WTC11 (cell line): ENCODE data around the gene EIF4G1. TPM values are rescaled to one million over a fixed set of nuclear protein-coding genes. Genes with fewer than 3 reads are reported as not detected.

Experiments used
- ATAC-seq: fragments of 200-7000 bp; cut with Tn5 transposase; 2 replicates; pipeline ENCODE4 v1.10.0; 2021; ENCODE audit warnings: mild to moderate bottlenecking, moderate library complexity
- CTCF ChIA-PET: fragments of 300-600 bp; sonication (Branson Sonifier 250); formaldehyde crosslinking; loops from one replicate; lab custom pipeline; 2021; ENCODE audit warnings: antibody characterized with exemption; lab: Charles Lee
- POLR2A ChIA-PET: fragments of 350-600 bp; sonication (Branson Sonifier 250); formaldehyde crosslinking; loops from one replicate; lab custom pipeline; 2021; ENCODE audit warnings: antibody characterized with exemption; lab: Charles Lee
- DNase-seq: peaks from one replicate; pipeline ENCODE4 v3.0.0; 2021; ENCODE audit warnings: low spot score
- H3K27ac Mint-ChIP-seq: 2 replicates; pipeline ENCODE4 v1.8.0; 2021; ENCODE audit warnings: mixed read lengths
- H3K27me3 Mint-ChIP-seq: 2 replicates; pipeline ENCODE4 v1.8.0; 2021; ENCODE audit warnings: low read depth, mild to moderate bottlenecking, moderate library complexity, mixed read lengths
- H3K36me3 Mint-ChIP-seq: 2 replicates; pipeline ENCODE4 v1.8.0; 2021; ENCODE audit warnings: mixed read lengths
- H3K4me1 Mint-ChIP-seq: 2 replicates; pipeline ENCODE4 v1.8.0; 2022; ENCODE audit warnings: mixed read lengths
- H3K4me3 Mint-ChIP-seq: 2 replicates; pipeline ENCODE4 v1.8.0; 2021; ENCODE audit warnings: mild to moderate bottlenecking, moderate library complexity, mixed read lengths
- H3K9me3 Mint-ChIP-seq: 2 replicates; pipeline ENCODE4 v1.8.0; 2021; ENCODE audit warnings: mixed read lengths
- AFF4 ChIP-seq: sonication (generic); formaldehyde crosslinking; IDR thresholded peaks from 2 replicates; pipeline ENCODE4 v1.8.1; 2023; ENCODE audit warnings: mild to moderate bottlenecking, missing genetic modification reagents, borderline replicate concordance
- CREM ChIP-seq: sonication (generic); formaldehyde crosslinking; IDR thresholded peaks from 2 replicates; pipeline ENCODE4 v1.8.1; 2022; ENCODE audit warnings: mild to moderate bottlenecking, missing genetic modification reagents, moderate library complexity
- E2F1 ChIP-seq: sonication (generic); formaldehyde crosslinking; IDR thresholded peaks from 2 replicates; pipeline ENCODE4 v1.8.0; 2022; ENCODE audit warnings: mild to moderate bottlenecking, missing genetic modification reagents
- MAX ChIP-seq: sonication (generic); formaldehyde crosslinking; IDR thresholded peaks from 2 replicates; pipeline ENCODE4 v1.8.0; 2022; ENCODE audit warnings: mild to moderate bottlenecking, missing genetic modification reagents
- MXD4 ChIP-seq: fragments of 250-450 bp; sonication (Bioruptor Pico); IDR thresholded peaks from 2 replicates; pipeline ENCODE4 v1.8.0; 2021; ENCODE audit warnings: mild to moderate bottlenecking, moderate library complexity, borderline replicate concordance
- MYBL2 ChIP-seq: sonication (generic); formaldehyde crosslinking; IDR thresholded peaks from 2 replicates; pipeline ENCODE4 v1.8.1; 2023; ENCODE audit warnings: mild to moderate bottlenecking, moderate library complexity, missing genetic modification reagents
- NR3C1 ChIP-seq: sonication (generic); formaldehyde crosslinking; conservative IDR thresholded peaks from 2 replicates; pipeline ENCODE4 v1.8.1; 2023; ENCODE audit warnings: low read depth, mild to moderate bottlenecking, missing genetic modification reagents
- PRDM15 ChIP-seq: sonication (generic); formaldehyde crosslinking; IDR thresholded peaks from 2 replicates; pipeline ENCODE4 v1.8.0; 2022; ENCODE audit warnings: missing genetic modification reagents
- RORB ChIP-seq: fragments of 250-450 bp; sonication (Bioruptor Pico); IDR thresholded peaks from 2 replicates; pipeline ENCODE4 v1.9.0; 2021; ENCODE audit warnings: mild to moderate bottlenecking
- USF1 ChIP-seq: sonication (generic); formaldehyde crosslinking; IDR thresholded peaks from 2 replicates; pipeline ENCODE4 v1.8.0; 2022; ENCODE audit warnings: mild to moderate bottlenecking, missing genetic modification reagents
- ZBTB21 ChIP-seq: sonication (generic); formaldehyde crosslinking; IDR thresholded peaks from 2 replicates; pipeline ENCODE4 v1.8.1; 2023; ENCODE audit warnings: mild to moderate bottlenecking, missing genetic modification reagents, borderline replicate concordance
- ZBTB43 ChIP-seq: sonication (generic); formaldehyde crosslinking; IDR thresholded peaks from 2 replicates; pipeline ENCODE4 v1.8.1; 2023; ENCODE audit warnings: mild to moderate bottlenecking, missing genetic modification reagents
- ZNF121 ChIP-seq: sonication (generic); formaldehyde crosslinking; IDR thresholded peaks from 2 replicates; pipeline ENCODE4 v1.8.0; 2023; ENCODE audit warnings: missing genetic modification reagents
- ZNF219 ChIP-seq: sonication (generic); formaldehyde crosslinking; IDR thresholded peaks from 2 replicates; pipeline ENCODE4 v1.8.0; 2023; ENCODE audit warnings: missing genetic modification reagents, mild to moderate bottlenecking, borderline replicate concordance
- total RNA-seq: library from RNA; stranded (reverse); gene quantifications from 3 replicates; pipeline ENCODE4 v1.2.3, GENCODE V29; 2021

Gene EIF4G1
- total RNA-seq, 1 experiment from 2014 or later, result 557 TPM

- TF ChIP-seq ZBTB43 (CRISPR knock-in tag), result no peak
- TF ChIP-seq RORB (CRISPR knock-in tag), result no peak
- TF ChIP-seq USF1 (CRISPR knock-in tag), result no peak
- TF ChIP-seq MYBL2 (CRISPR knock-in tag), result no peak
- no peak for TF ChIP-seq ZBTB21 (CRISPR knock-in tag)
- no peak for TF ChIP-seq PRDM15 (CRISPR knock-in tag)
Measured at GRCh38 chr3:184333190-184333589, 18.8 kb downstream of the EIF4G1 start (continued).

GRCh38 chr3:184333700-184334099 is 19.3 kb downstream of the EIF4G1 start:
- ChIA-PET CTCF (no interaction called here), POLR2A (no interaction called here)
- Mint-ChIP-seq H3K27ac (peak overlapping the region; percentile 8), H3K27me3 (no peaks in the 10 kb centered on the region), H3K9me3 (no peaks in the 10 kb centered on the region), H3K4me1 (peaks cover 25% of the 10 kb centered on the region), H3K4me3 (no peak overlapping the region), H3K36me3 (peaks cover 54% of the 10 kb centered on the region)
- DNase-seq (no peak), ATAC-seq (no peak)
- TF ChIP-seq ZNF121 (CRISPR knock-in tag) (no peak), ZNF219 (CRISPR knock-in tag) (no peak), AFF4 (CRISPR knock-in tag) (no peak), CREM (CRISPR knock-in tag) (no peak), MAX (CRISPR knock-in tag) (no peak), E2F1 (CRISPR knock-in tag) (no peak), NR3C1 (no peak), MXD4 (no peak)
